HG03442 (cell line): ENCODE data around the gene ABHD4.

Source experiments
- ATAC-seq: cut with Tn5 transposase; IDR thresholded peaks from one replicate; pipeline ENCODE4 v1.9.1; 2021; ENCODE audit warnings: mild to moderate bottlenecking, moderate library complexity; ENCODE audit not compliant: unreplicated experiment

ABHD4 gene

DNA sequence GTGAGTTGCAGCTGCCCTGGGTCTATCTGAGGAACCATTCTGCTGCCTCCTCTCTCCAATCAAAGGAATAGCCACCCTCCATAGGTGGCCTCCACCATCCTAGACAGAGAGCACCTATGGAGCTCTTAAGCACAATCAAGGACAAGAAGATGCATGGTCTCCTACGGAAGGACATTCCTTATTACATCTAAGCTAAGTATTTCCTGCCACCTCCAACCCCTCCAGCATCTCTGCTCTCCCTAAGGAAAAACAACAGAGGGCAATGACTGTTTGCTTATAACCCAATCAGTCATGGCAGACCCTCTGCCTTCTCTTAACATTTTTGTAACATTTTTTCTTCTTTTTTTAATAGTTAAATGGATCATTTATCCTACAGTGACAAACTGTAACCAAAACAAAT, 60.8 kb downstream of the ABHD4 start:
- ATAC-seq, result no peak

DNA sequence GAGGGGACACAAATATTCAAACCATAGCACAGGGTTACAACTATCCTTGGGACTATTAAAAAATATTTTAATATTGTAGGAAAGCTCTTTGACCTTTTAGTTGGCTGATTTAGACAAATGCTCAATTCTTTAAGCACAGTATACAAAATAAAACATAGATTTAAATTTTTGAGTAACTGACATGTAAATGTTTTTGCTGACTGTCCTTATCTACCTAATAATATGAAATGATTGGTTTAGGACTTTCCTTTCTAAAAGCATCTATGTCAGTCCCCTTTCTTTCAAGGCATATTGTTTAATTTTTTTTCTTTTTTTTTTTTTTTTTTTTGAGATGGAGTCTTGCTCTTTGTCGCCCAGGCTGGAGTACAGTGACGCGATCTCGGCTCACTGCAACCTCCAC, 62.6 kb downstream of the ABHD4 start:
- no peak for ATAC-seq
